ENCODE results near the gene TENM4.

The TENM4 gene

GRCh38 chr11:79208126-79208525 lies 232.7 kb downstream of the TENM4 start:
- no peak overlapping the region for H3K4me3 ChIP-seq (ENCODE audit: low read length)
- no peak for DNase-seq (ENCODE audit: low read depth)
- no peak for TF ChIP-seq CTCF (conservative IDR thresholded peaks at IDR 0.05; ENCODE audit: low read length)

- no peak for TF ChIP-seq CTCF (conservative IDR thresholded peaks at IDR 0.05; ENCODE audit: low read length)
- no peak overlapping the region for H3K4me3 ChIP-seq (ENCODE audit: low read length)
- DNase-seq (ENCODE audit: low read depth): no peak
Measured at GRCh38 chr11:79206951-79207350, 233.9 kb downstream of the TENM4 start.

- H3K4me3 ChIP-seq (ENCODE audit: low read length): no peak overlapping the region
- DNase-seq (ENCODE audit: low read depth): no peak
- no peak for TF ChIP-seq CTCF (conservative IDR thresholded peaks at IDR 0.05; ENCODE audit: low read length)
Measured at GRCh38 chr11:79205786-79206185, 235.0 kb downstream of the TENM4 start.

- TF ChIP-seq CTCF (conservative IDR thresholded peaks at IDR 0.05; ENCODE audit: low read length): no peak
- no peak overlapping the region for H3K4me3 ChIP-seq (ENCODE audit: low read length)
- DNase-seq (ENCODE audit: low read depth): no peak
Measured at GRCh38 chr11:79201677-79202347, 239.0 kb downstream of the TENM4 start.

GRCh38 chr11:79200398-79201070 lies 240.3 kb downstream of the TENM4 start:
- DNase-seq (ENCODE audit: low read depth): no peak
- no peak overlapping the region for H3K4me3 ChIP-seq (ENCODE audit: low read length)
- TF ChIP-seq CTCF (conservative IDR thresholded peaks at IDR 0.05; ENCODE audit: low read length): no peak

GRCh38 chr11:79199729-79200354 lies 241.0 kb downstream of the TENM4 start:
- no peak for TF ChIP-seq CTCF (conservative IDR thresholded peaks at IDR 0.05; ENCODE audit: low read length)
- DNase-seq (ENCODE audit: low read depth): no peak
- no peak overlapping the region for H3K4me3 ChIP-seq (ENCODE audit: low read length)

- DNase-seq (ENCODE audit: low read depth): peak; percentile 23
- TF ChIP-seq CTCF (conservative IDR thresholded peaks at IDR 0.05; ENCODE audit: low read length): no peak
- H3K4me3 ChIP-seq (ENCODE audit: low read length): no peak overlapping the region
Measured at GRCh38 chr11:79198898-79199250, 242.0 kb downstream of the TENM4 start.

Measured in AG10803 (cell line).